Suprapubic skin (tissue), 4 donors: ENCODE results near the gene ENAH.

Experiments used
- POLR2A ChIP-seq, 2 donors: fragments of 450-650 bp; IDR thresholded peaks; one replicate each; pipeline ENCODE4 v1.6.1; 2017; ENCODE audit warnings: antibody characterized with exemption in 2 of 2, mild to moderate bottlenecking in 2 of 2, moderate library complexity in 2 of 2
- POLR2AphosphoS5 ChIP-seq, 3 donors: sonication (generic); formaldehyde crosslinking; IDR thresholded peaks; one replicate each; pipeline ENCODE4 v1.6.1; 2017; ENCODE audit warnings: antibody characterized with exemption in 3 of 3

GRCh38 chr1:225526878-225527277 is 126.0 kb downstream of the ENAH start:
- TF ChIP-seq POLR2AphosphoS5 (IDR thresholded peaks at IDR 0.05) (no peak), POLR2A (IDR thresholded peaks at IDR 0.05) (no peak)
